ENCODE measurements around the gene POLR3C. TPM values are rescaled to one million over a fixed set of nuclear protein-coding genes. Genes with fewer than 3 reads are reported as not detected.
"Not testable (repeated sequence)": the region's sequence is repeated elsewhere in the genome, so short reads cannot be mapped to it uniquely, and the experiment has no call there.

Gene POLR3C
- total and polyA plus RNA-seq, 12 donors = 12.0 to 28.4 (median 19.9) TPM

- intact Hi-C loops (cut with DNase I) = loop anchor here in 1 of 2 donors (10.0 kb wide), 1 partner anchor 90 kb away; no protein-coding TSS in a partner anchor
- H3K4me1 ChIP-seq (replicated peaks in 1 of 2) = peaks cover 5 to 13% of the 10 kb centered on the region in 2 donors
- 0 to 1% (median 1%) methylated on average over 7 of the region's 7 CpGs for WGBS, 4 donors
- H3K27me3 ChIP-seq = no peaks in the 10 kb centered on the region
- no peak for DNase-seq
- TF ChIP-seq CTCF (IDR thresholded peaks at IDR 0.05) = no peak
- peak overlapping the region; percentile 80 to 94 (median 86) for H3K27ac ChIP-seq
- H3K36me3 ChIP-seq (replicated peaks in 1 of 2) = peaks cover 0 to 36% of the 10 kb centered on the region in 2 donors
- H3K4me3 ChIP-seq = peak overlapping the region; percentile 12 to 72 (median 48)
- no peaks in the 10 kb centered on the region for H3K9me3 ChIP-seq (replicated peaks in 1 of 3)
Measured at GRCh38 chr1:145824499-145824842, 471 bp downstream of the POLR3C start.

GRCh38 chr1:145826030-145826429 lies 2.0 kb downstream of the POLR3C start:
- Histone ChIP-seq H3K27me3 (no peaks in the 10 kb centered on the region), H3K4me1 (replicated peaks in 1 of 2) (peaks cover 5 to 13% of the 10 kb centered on the region in 2 donors), H3K27ac (no peak overlapping the region), H3K4me3 (no peak overlapping the region), H3K36me3 (replicated peaks in 1 of 2) (peaks cover 0 to 52% of the 10 kb centered on the region in 2 donors), H3K9me3 (replicated peaks in 1 of 3) (no peaks in the 10 kb centered on the region)
- TF ChIP-seq POLR2A (IDR thresholded peaks at IDR 0.05) = no peak
- no peak for TF ChIP-seq CTCF (IDR thresholded peaks at IDR 0.05)
- 88 to 94% (median 88%) methylated on average over 2 of the region's 2 CpGs for WGBS, 4 donors
- DNase-seq = no peak
- intact Hi-C loops (cut with DNase I) = loop anchor here in 1 of 2 donors (10.0 kb wide), 1 partner anchor 91 kb away; no protein-coding TSS in a partner anchor

GRCh38 chr1:145827966-145828365 lies 4.0 kb downstream of the POLR3C start:
- intact Hi-C loops (cut with DNase I) = loop anchor here in 1 of 2 donors (10.0 kb wide), 1 partner anchor 93 kb away; no protein-coding TSS in a partner anchor
- no peak overlapping the region for H3K4me3 ChIP-seq
- no peak for TF ChIP-seq POLR2A (IDR thresholded peaks at IDR 0.05)
- no peak for TF ChIP-seq CTCF (IDR thresholded peaks at IDR 0.05)
- H3K27me3 ChIP-seq = no peaks in the 10 kb centered on the region
- peaks cover 0 to 71% of the 10 kb centered on the region in 2 donors for H3K36me3 ChIP-seq (replicated peaks in 1 of 2)
- H3K27ac ChIP-seq = no peak overlapping the region
- DNase-seq = no peak
- no peaks in the 10 kb centered on the region for H3K9me3 ChIP-seq (replicated peaks in 1 of 3)
- H3K4me1 ChIP-seq (replicated peaks in 1 of 2) = peaks cover 5 to 13% of the 10 kb centered on the region in 2 donors

GRCh38 chr1:145828367-145829026 lies 4.5 kb downstream of the POLR3C start:
- no peak for TF ChIP-seq CTCF (IDR thresholded peaks at IDR 0.05)
- TF ChIP-seq POLR2A (IDR thresholded peaks at IDR 0.05) = no peak
- H3K4me1 ChIP-seq (replicated peaks in 1 of 2) = peaks cover 5 to 13% of the 10 kb centered on the region in 2 donors
- H3K4me3 ChIP-seq = no peak overlapping the region
- no peak overlapping the region for H3K27ac ChIP-seq
- no peaks in the 10 kb centered on the region for H3K9me3 ChIP-seq (replicated peaks in 1 of 3)
- no peak for DNase-seq
- intact Hi-C loops (cut with DNase I) = loop anchor here in 1 of 2 donors (10.0 kb wide), 1 partner anchor 94 kb away; no protein-coding TSS in a partner anchor
- H3K27me3 ChIP-seq = no peaks in the 10 kb centered on the region
- peaks cover 0 to 77% of the 10 kb centered on the region in 2 donors for H3K36me3 ChIP-seq (replicated peaks in 1 of 2)

GRCh38 chr1:145830810-145831209 lies 6.8 kb downstream of the POLR3C start:
- DNase-seq; H3K9me3 ChIP-seq (replicated peaks in 1 of 3); H3K27ac ChIP-seq; H3K27me3 ChIP-seq; H3K4me3 ChIP-seq; H3K4me1 ChIP-seq (replicated peaks in 1 of 2); intact Hi-C loops (cut with DNase I): not testable (repeated sequence)
- WGBS, 4 donors = 83 to 100% (median 99%) methylated on average over 2 of the region's 2 CpGs
- H3K36me3 ChIP-seq (replicated peaks in 1 of 2) = peaks cover 0 to 99% of the 10 kb centered on the region in 2 donors
